DOHH2 (cell line): ENCODE results near the gene RER1.

Source experiments
- H3F3A ChIP-seq: fragments of 200-600 bp; sonication (generic), shearing (Covaris generic); 2 replicates; pipeline ENCODE4 v1.6.0; 2016; ENCODE audit warnings: antibody characterized with exemption, mild to moderate bottlenecking; ENCODE audit not compliant: control insufficient read depth, insufficient read depth
- H3K27ac ChIP-seq: fragments of 200-600 bp; sonication (generic); 2 replicates; pipeline ENCODE4 v1.5.1; 2014; ENCODE audit warnings: low read depth, mild to moderate bottlenecking, low read length, moderate library complexity
- H3K27me3 ChIP-seq: fragments of 200-600 bp; sonication (generic); 2 replicates; pipeline ENCODE4 v1.6.1; 2014; ENCODE audit warnings: mild to moderate bottlenecking, low read length, mixed read lengths; ENCODE audit not compliant: control insufficient read depth
- H3K36me3 ChIP-seq: fragments of 200-600 bp; sonication (generic); 2 replicates; pipeline ENCODE4 v1.6.1; 2014; ENCODE audit warnings: mild to moderate bottlenecking, low read length, moderate library complexity, mixed read lengths; ENCODE audit not compliant: control insufficient read depth
- H3K4me1 ChIP-seq: fragments of 200-600 bp; sonication (generic); 2 replicates; pipeline ENCODE4 v1.6.1; 2014; ENCODE audit warnings: mild to moderate bottlenecking, low read length, mixed read lengths; ENCODE audit not compliant: control insufficient read depth
- H3K4me2 ChIP-seq: fragments of 200-600 bp; sonication (generic); 2 replicates; pipeline ENCODE4 v1.6.0; 2014; ENCODE audit warnings: mild to moderate bottlenecking, low read length, moderate library complexity
- H3K4me3 ChIP-seq: fragments of 200-600 bp; sonication (generic); 2 replicates; pipeline ENCODE4 v1.5.1; 2014; ENCODE audit warnings: mild to moderate bottlenecking, low read length, mixed read lengths
- H3K79me2 ChIP-seq: fragments of 200-600 bp; sonication (generic); 2 replicates; pipeline ENCODE4 v1.6.1; 2014; ENCODE audit warnings: mild to moderate bottlenecking, low read length, mixed read lengths; ENCODE audit not compliant: control insufficient read depth
- H3K9me2 ChIP-seq: fragments of 200-600 bp; sonication (generic); replicated peaks from 2 replicates; pipeline ENCODE4 v1.6.1; 2014; ENCODE audit warnings: mild to moderate bottlenecking, low read length, mixed read lengths; ENCODE audit not compliant: control insufficient read depth
- H3K9me3 ChIP-seq: fragments of 200-600 bp; sonication (generic); 2 replicates; pipeline ENCODE4 v1.6.1; 2014; ENCODE audit warnings: antibody characterized with exemption, low read length, mixed read lengths; ENCODE audit not compliant: control insufficient read depth, insufficient read depth
- H4K20me1 ChIP-seq: fragments of 200-600 bp; sonication (generic); 2 replicates; pipeline ENCODE4 v1.6.0; 2014; ENCODE audit warnings: low read depth, mild to moderate bottlenecking, antibody characterized with exemption, low read length, moderate library complexity; ENCODE audit not compliant: control insufficient read depth, insufficient read depth
- EZH2phosphoT487 ChIP-seq: fragments of 200-600 bp; sonication (generic); IDR thresholded peaks from 2 replicates; pipeline ENCODE4 v1.6.1; 2017; ENCODE audit warnings: borderline replicate concordance, mild to moderate bottlenecking, antibody characterized with exemption, low read length, moderate library complexity, mixed read lengths
- TF ChIP-seq, protein P1 (sequence below): fragments of 200-600 bp; sonication (generic); IDR thresholded peaks from one replicate; pipeline ENCODE4 v1.5.1; 2014; ENCODE audit warnings: antibody characterized with exemption, mild to moderate bottlenecking, low read depth, low read length; ENCODE audit not compliant: poor library complexity, severe bottlenecking

RER1 gene

DNA sequence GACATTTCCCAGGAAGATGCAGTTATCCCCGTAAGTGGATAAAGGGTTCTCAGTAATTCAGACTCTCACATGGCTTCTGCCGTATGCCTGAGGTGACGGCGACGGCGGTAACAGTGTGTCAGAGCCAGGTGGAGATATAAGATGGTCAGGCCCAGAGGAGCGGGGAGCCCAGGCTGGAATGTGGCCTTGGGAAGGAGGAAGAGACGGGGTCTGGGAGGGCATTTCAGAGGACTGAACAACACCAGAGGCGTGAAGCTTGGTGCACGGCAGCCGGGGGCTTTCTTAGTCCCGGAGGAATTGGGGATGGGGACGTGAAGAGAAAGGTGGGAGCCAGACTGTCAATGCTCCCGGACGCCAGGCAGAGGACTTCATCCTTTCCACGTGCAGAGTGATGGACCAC, 1.0 kb downstream of the RER1 start:
- Histone ChIP-seq H4K20me1 (peaks cover 18% of the 10 kb centered on the region; the same call in 1 of the 2 replicates), H3K4me3 (peak overlapping the region; percentile 96), H3K4me1 (peaks cover 48% of the 10 kb centered on the region), H3K9me2 (no peaks in the 10 kb centered on the region), H3K4me2 (peak overlapping the region; percentile 94), H3K36me3 (peaks cover 68% of the 10 kb centered on the region), H3K27me3 (no peaks in the 10 kb centered on the region), H3K27ac (peak overlapping the region; percentile 34), H3K9me3 (no peaks in the 10 kb centered on the region), H3K79me2 (peaks cover 71% of the 10 kb centered on the region), H3F3A (peaks cover 25% of the 10 kb centered on the region)
- TF ChIP-seq, protein P1, sequence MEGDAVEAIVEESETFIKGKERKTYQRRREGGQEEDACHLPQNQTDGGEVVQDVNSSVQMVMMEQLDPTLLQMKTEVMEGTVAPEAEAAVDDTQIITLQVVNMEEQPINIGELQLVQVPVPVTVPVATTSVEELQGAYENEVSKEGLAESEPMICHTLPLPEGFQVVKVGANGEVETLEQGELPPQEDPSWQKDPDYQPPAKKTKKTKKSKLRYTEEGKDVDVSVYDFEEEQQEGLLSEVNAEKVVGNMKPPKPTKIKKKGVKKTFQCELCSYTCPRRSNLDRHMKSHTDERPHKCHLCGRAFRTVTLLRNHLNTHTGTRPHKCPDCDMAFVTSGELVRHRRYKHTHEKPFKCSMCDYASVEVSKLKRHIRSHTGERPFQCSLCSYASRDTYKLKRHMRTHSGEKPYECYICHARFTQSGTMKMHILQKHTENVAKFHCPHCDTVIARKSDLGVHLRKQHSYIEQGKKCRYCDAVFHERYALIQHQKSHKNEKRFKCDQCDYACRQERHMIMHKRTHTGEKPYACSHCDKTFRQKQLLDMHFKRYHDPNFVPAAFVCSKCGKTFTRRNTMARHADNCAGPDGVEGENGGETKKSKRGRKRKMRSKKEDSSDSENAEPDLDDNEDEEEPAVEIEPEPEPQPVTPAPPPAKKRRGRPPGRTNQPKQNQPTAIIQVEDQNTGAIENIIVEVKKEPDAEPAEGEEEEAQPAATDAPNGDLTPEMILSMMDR = no peak
- TF ChIP-seq EZH2phosphoT487 = no peak

DNA sequence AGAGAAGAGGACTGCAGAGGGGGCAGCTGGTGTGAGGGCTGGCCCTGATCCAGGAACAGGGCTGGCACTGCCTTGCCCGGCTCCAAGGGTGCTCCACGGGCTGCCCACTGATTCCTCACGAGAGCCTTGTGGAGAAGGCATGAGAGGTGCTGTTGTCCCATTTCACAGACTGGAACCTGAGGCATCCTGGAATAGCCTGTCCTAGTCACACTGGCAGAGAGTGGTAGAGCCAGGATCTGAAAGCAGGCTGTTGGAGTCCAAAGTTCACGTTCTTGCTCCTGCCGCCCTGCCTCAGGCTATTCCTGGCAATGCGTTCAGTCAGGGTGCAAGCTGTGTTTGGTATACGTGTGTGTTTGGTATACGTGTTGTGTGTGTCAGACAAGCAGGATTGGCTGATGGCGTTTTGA, 1.8 kb downstream of the RER1 start:
- H3K4me1 ChIP-seq = peaks cover 41% of the 10 kb centered on the region
- H4K20me1 ChIP-seq = peaks cover 18% of the 10 kb centered on the region; the same call in 1 of the 2 replicates
- H3K27me3 ChIP-seq = no peaks in the 10 kb centered on the region
- H3K4me2 ChIP-seq = peak overlapping the region; percentile 94
- peak overlapping the region; percentile 96 for H3K4me3 ChIP-seq
- H3F3A ChIP-seq = peaks cover 20% of the 10 kb centered on the region
- TF ChIP-seq, protein P1 = no peak
- no peak for TF ChIP-seq EZH2phosphoT487
- peaks cover 73% of the 10 kb centered on the region for H3K36me3 ChIP-seq
- no peak overlapping the region for H3K27ac ChIP-seq
- peaks cover 71% of the 10 kb centered on the region for H3K79me2 ChIP-seq
- H3K9me3 ChIP-seq = no peaks in the 10 kb centered on the region
- no peaks in the 10 kb centered on the region for H3K9me2 ChIP-seq

DNA sequence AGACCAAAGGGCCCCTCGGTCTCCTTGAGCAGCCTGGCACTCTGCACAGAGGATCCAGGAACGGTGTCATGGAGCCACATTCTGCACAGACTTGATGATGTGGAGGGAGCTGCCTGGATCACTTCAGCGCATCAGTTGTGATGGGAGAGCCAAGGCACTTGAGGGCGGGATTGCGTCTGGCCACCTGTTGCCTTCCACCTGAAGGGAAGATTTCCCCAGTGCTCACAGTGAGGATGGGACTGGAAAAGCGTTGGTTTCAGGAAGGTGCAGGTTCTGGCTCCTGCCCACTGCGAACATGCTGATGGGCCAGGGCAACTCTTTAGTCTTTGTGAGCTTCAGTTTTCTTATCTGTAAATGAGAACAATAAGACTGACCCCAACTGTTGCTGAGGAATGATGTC, 2.6 kb downstream of the RER1 start:
- no peak overlapping the region for H3K27ac ChIP-seq
- no peaks in the 10 kb centered on the region for H3K27me3 ChIP-seq
- H3K9me3 ChIP-seq = no peaks in the 10 kb centered on the region
- no peaks in the 10 kb centered on the region for H3K9me2 ChIP-seq
- H3K4me2 ChIP-seq = peak overlapping the region; percentile 94
- peaks cover 13% of the 10 kb centered on the region for H3F3A ChIP-seq
- peaks cover 74% of the 10 kb centered on the region for H3K79me2 ChIP-seq
- peaks cover 18% of the 10 kb centered on the region; the same call in 1 of the 2 replicates for H4K20me1 ChIP-seq
- peaks cover 33% of the 10 kb centered on the region for H3K4me1 ChIP-seq
- peaks cover 80% of the 10 kb centered on the region for H3K36me3 ChIP-seq
- peak overlapping the region; percentile 96; the same call in 1 of the 2 replicates for H3K4me3 ChIP-seq
- no peak for TF ChIP-seq EZH2phosphoT487
- TF ChIP-seq, protein P1 = no peak
